Measurements from ENCODE around the gene SH3GL3.

SH3GL3 gene

DNA sequence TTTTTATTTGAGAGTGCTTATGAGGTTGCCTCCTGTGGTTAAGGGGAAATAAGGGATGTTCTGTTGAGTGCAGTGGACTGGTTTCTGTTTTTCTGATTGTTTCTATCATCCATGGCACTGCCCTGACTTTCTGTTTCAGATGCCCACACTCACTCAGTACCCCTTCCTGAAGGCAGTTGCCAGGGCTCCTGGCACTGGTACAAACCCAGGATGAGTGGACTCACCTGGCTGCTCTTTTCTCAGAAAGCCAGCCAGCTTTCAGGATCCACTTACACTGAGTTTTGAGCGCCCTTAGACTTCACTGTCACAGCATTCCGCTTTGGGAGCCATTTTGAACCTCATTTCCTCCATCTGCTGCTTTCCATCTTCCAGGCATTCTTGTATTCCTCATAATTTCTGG, 150.9 kb downstream of the SH3GL3 start:
- Histone ChIP-seq H3K4me3 (ENCODE audit: low read length) (no peak overlapping the region), H3K9me3 (ENCODE audit: insufficient read depth, low read depth, low read length) (peaks cover 5% of the 10 kb centered on the region; the same call in 1 of the 2 replicates), H3K27ac (ENCODE audit: low read length) (no peak overlapping the region), H3K9ac (ENCODE audit: low read depth, low read length) (no peak overlapping the region), H3K4me1 (ENCODE audit: insufficient read depth, low read length) (no peaks in the 10 kb centered on the region), H3K27me3 (ENCODE audit: insufficient read depth, low read length) (no peaks in the 10 kb centered on the region), H3K36me3 (ENCODE audit: insufficient read depth, low read depth, low read length) (no peaks in the 10 kb centered on the region)

DNA sequence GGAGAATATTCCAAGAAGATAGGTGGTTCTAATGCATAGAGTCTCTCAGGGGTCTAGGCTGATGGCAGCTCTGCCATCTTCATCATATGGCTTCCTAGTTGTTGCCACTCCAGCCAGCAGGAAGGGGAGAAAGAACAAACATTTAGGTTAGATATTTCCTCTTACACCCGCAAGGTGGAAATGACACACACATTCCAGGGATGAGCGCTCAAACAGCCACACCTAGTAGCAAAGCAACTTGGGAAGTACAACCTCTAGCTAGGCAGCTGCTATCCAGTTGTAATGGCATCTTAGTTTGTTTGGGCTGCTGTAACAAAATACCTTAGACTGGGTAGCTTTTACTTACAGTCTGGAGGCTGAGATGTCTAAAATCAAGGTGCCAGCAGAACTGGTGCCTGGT, 154.9 kb downstream of the SH3GL3 start:
- no peak overlapping the region for H3K9ac ChIP-seq (ENCODE audit: low read depth, low read length)
- no peak overlapping the region for H3K4me3 ChIP-seq (ENCODE audit: low read length)
- no peaks in the 10 kb centered on the region for H3K27me3 ChIP-seq (ENCODE audit: insufficient read depth, low read length)
- H3K27ac ChIP-seq (ENCODE audit: low read length): no peak overlapping the region
- no peaks in the 10 kb centered on the region for H3K4me1 ChIP-seq (ENCODE audit: insufficient read depth, low read length)
- peaks cover 5% of the 10 kb centered on the region; the same call in 1 of the 2 replicates for H3K9me3 ChIP-seq (ENCODE audit: insufficient read depth, low read depth, low read length)
- no peaks in the 10 kb centered on the region for H3K36me3 ChIP-seq (ENCODE audit: insufficient read depth, low read depth, low read length)

DNA sequence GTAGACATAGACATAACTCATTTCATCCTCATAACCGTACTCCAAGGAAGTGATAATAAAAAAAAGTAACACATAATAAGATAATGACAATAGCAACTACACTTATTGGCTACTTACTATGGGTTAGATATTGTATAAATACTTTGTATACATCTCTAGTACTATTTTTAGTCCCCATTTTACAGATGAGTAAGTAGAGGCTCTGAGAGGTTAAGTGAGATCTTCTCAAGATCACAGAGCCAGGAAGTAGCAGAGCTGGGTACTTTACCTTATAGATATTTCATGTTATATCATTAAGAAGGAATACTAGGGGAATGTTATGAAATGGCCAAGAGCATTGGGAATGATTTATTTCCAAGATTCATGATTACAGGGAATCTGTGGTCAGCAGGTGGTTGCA, 157.4 kb downstream of the SH3GL3 start:
- no peaks in the 10 kb centered on the region for H3K4me1 ChIP-seq (ENCODE audit: insufficient read depth, low read length)
- H3K9ac ChIP-seq (ENCODE audit: low read depth, low read length): no peak overlapping the region
- H3K4me3 ChIP-seq (ENCODE audit: low read length): no peak overlapping the region
- H3K9me3 ChIP-seq (ENCODE audit: insufficient read depth, low read depth, low read length): peaks cover 5% of the 10 kb centered on the region; the same call in 1 of the 2 replicates
- no peaks in the 10 kb centered on the region for H3K36me3 ChIP-seq (ENCODE audit: insufficient read depth, low read depth, low read length)
- H3K27ac ChIP-seq (ENCODE audit: low read length): no peak overlapping the region
- no peaks in the 10 kb centered on the region for H3K27me3 ChIP-seq (ENCODE audit: insufficient read depth, low read length)

DNA sequence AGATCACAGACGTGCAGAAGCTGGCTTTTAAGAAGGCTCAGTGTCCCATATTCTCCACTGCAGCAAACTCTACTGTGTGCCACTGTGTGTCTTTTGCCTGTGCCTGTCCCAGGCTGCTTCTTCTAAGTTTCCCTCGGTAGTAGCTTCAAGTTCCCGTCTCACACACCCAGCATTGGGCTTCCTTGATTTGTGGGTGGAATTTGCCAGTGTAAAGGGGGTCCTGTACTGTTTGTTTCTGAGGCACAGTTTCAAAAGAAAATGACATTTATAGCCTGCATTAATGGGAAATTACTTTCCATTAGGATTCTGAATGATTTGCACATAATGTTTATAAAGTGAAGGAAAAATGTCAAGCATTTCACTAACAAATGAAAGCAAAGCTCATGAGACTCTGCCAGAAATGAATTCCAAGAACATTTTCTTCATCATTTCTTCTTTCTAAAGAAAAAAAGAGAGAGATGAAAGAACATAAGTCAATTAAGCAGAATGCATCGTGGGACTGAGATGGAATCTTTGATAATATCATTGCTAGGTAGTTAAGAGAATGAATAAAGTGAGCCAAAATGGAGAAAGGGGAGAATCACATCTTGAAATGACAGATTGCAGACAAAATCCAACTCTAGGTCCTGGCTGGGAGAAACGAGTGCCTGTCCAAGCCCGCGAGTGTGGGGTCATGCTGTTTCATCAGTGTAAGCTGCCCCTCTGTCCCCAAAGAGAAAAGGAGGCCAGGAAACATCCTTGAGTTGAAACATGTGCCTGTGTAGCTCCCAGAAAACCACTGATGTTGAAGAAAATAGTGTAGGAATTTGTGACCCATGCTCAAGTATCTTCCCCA, 158.2 kb downstream of the SH3GL3 start:
- H3K27ac ChIP-seq (ENCODE audit: low read length): no peak overlapping the region
- H3K9ac ChIP-seq (ENCODE audit: low read depth, low read length): no peak overlapping the region
- H3K27me3 ChIP-seq (ENCODE audit: insufficient read depth, low read length): no peaks in the 10 kb centered on the region
- H3K36me3 ChIP-seq (ENCODE audit: insufficient read depth, low read depth, low read length): no peaks in the 10 kb centered on the region
- H3K4me1 ChIP-seq (ENCODE audit: insufficient read depth, low read length): no peaks in the 10 kb centered on the region
- no peaks in the 10 kb centered on the region for H3K9me3 ChIP-seq (ENCODE audit: insufficient read depth, low read depth, low read length)
- no peak overlapping the region for H3K4me3 ChIP-seq (ENCODE audit: low read length)

DNA sequence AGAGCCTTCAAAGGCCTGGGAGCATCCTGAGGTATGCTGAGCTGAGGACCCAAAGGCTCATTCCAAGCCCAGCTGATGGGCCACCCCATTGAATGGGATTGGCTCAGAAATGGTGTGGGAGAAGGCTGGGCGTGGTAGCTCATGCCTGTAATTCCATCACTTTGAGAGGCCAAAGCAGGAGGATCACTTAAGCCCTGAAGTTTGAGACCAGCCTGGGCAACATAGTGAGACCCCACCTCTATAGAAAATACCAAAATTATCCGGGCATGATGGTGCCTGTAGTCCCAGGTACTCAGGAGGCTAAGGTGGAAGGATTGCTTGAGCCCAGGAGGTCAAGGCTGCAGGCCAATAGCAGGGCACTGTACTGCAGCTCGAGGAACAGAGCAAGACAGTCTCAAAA, 163.0 kb downstream of the SH3GL3 start:
- Histone ChIP-seq H3K9ac (ENCODE audit: low read depth, low read length) (no peak overlapping the region), H3K9me3 (ENCODE audit: insufficient read depth, low read depth, low read length) (no peaks in the 10 kb centered on the region), H3K27ac (ENCODE audit: low read length) (no peak overlapping the region), H3K27me3 (ENCODE audit: insufficient read depth, low read length) (no peaks in the 10 kb centered on the region), H3K4me1 (ENCODE audit: insufficient read depth, low read length) (no peaks in the 10 kb centered on the region), H3K4me3 (ENCODE audit: low read length) (no peak overlapping the region), H3K36me3 (ENCODE audit: insufficient read depth, low read depth, low read length) (no peaks in the 10 kb centered on the region)

DNA sequence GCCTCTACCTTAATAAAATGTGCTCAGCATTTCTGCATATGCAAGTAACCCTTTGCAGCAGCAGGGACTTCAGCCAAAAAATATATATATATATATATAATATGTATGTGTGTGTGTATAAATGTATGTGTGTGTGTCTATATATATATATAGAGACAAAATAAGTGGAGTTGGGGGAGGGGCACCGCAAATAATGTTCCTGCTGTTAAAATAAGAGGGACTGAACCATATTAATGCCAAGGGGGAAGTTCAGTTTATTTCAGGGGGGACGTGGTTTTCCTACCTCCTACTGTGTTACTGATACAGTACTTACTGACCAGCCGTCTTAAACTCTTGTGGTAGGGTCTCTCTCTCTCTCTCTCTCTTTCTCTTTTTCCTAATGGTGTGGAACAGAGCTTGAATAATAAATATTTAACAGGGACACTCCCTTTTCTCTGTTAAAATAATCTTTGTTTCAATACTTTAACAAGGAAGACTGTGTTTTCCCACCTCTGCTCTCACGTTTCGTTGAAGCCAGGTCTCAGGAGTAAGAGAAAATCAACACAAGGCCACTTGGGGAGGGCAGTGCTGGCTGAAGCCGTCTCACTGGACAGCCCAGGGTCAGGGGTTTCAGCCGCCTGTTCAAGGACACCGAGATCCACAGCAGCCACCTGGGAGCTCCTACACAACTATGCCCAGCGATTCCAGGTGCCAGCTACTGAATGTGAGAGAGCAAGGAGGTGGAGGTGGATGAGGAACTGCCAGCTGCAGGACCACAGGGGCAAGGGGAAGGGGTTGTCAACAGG, 164.0 kb downstream of the SH3GL3 start:
- H3K9ac ChIP-seq (ENCODE audit: low read depth, low read length): no peak overlapping the region
- H3K27ac ChIP-seq (ENCODE audit: low read length): no peak overlapping the region
- no peaks in the 10 kb centered on the region for H3K36me3 ChIP-seq (ENCODE audit: insufficient read depth, low read depth, low read length)
- no peaks in the 10 kb centered on the region for H3K4me1 ChIP-seq (ENCODE audit: insufficient read depth, low read length)
- H3K4me3 ChIP-seq (ENCODE audit: low read length): no peak overlapping the region
- H3K9me3 ChIP-seq (ENCODE audit: insufficient read depth, low read depth, low read length): no peaks in the 10 kb centered on the region
- H3K27me3 ChIP-seq (ENCODE audit: insufficient read depth, low read length): no peaks in the 10 kb centered on the region

DNA sequence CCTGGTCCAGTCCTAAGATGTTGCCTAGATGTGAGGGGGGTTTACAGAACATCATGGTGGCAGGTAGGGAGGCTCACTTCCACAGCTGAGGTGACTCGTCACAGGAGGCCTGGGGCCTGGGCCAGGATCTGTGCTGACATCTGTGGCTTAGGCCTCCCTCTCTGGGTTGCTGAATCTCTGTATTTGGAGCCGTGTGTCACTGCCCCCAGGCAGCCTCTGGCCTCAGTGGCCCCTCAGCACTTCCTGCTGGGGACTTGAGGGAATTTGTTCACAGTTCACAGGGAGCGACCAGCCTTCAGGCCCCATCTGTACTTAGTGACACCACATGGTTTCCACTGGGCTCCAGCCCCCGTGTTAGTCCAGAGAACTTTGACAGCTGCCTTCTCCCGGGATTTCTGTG, 165.1 kb downstream of the SH3GL3 start:
- no peaks in the 10 kb centered on the region for H3K36me3 ChIP-seq (ENCODE audit: insufficient read depth, low read depth, low read length)
- H3K4me3 ChIP-seq (ENCODE audit: low read length): no peak overlapping the region
- H3K27ac ChIP-seq (ENCODE audit: low read length): no peak overlapping the region
- H3K4me1 ChIP-seq (ENCODE audit: insufficient read depth, low read length): no peaks in the 10 kb centered on the region
- H3K9ac ChIP-seq (ENCODE audit: low read depth, low read length): no peak overlapping the region
- H3K27me3 ChIP-seq (ENCODE audit: insufficient read depth, low read length): no peaks in the 10 kb centered on the region
- no peaks in the 10 kb centered on the region for H3K9me3 ChIP-seq (ENCODE audit: insufficient read depth, low read depth, low read length)

DNA sequence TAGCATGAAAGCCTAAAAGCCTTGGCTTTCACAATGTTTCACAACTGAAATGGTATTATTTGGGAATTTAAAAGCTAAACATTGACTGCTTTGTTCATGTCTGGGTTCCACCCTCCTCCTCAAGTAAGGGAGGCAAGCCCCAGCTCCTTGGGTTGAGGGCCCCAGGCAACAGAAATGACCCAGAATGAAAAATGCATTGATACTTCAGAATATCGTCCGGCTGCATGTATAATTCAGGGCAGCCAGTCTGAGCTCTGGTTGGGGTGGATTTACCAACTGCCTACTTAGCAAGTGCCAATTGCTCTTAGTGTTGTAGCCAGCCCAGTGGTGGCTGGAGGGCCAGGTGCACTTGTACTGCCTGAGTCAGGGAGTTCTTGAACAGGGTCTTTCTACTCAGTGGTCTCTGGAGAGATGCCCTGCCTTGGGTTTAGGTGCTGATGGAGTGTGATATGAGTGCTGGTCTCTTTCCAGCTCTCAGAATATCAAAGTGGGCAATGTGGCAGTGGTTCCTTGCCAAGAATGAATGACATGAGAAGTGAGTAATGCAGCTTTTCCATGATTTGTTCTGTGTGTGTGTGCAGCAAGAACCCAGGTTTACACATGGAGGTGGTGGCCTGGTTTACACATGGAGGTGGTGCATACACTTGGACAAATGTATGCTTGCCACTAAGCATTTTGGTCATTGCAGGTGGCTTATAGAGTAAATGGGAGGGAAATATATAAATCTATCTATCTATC, 165.9 kb downstream of the SH3GL3 start:
- Histone ChIP-seq H3K27ac (ENCODE audit: low read length) (no peak overlapping the region), H3K4me3 (ENCODE audit: low read length) (no peak overlapping the region), H3K27me3 (ENCODE audit: insufficient read depth, low read length) (no peaks in the 10 kb centered on the region), H3K9me3 (ENCODE audit: insufficient read depth, low read depth, low read length) (no peaks in the 10 kb centered on the region), H3K9ac (ENCODE audit: low read depth, low read length) (no peak overlapping the region), H3K4me1 (ENCODE audit: insufficient read depth, low read length) (no peaks in the 10 kb centered on the region), H3K36me3 (ENCODE audit: insufficient read depth, low read depth, low read length) (no peaks in the 10 kb centered on the region)

DNA sequence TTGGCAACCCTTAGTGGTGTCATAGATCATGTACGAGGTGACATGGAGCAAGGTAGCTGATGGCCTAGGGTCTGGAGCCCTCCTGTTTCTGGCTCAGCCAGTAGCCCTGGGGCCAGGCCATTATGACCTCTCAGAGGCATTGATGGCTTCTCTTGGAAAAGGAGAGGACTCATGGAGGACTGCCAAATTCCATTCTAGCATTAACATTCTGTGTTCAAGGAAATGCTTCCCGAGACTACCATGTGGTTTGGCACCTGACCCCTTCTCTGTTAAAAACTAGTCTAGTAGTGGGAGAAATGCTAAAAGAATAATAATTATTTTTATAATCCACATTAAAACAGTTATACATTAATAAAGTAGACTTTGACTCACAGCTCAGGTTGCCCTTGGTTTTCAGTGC, 166.6 kb downstream of the SH3GL3 start:
- Histone ChIP-seq H3K4me3 (ENCODE audit: low read length) (no peak overlapping the region), H3K9ac (ENCODE audit: low read depth, low read length) (no peak overlapping the region), H3K27ac (ENCODE audit: low read length) (no peak overlapping the region), H3K27me3 (ENCODE audit: insufficient read depth, low read length) (no peaks in the 10 kb centered on the region), H3K9me3 (ENCODE audit: insufficient read depth, low read depth, low read length) (no peaks in the 10 kb centered on the region), H3K36me3 (ENCODE audit: insufficient read depth, low read depth, low read length) (no peaks in the 10 kb centered on the region), H3K4me1 (ENCODE audit: insufficient read depth, low read length) (no peaks in the 10 kb centered on the region)

DNA sequence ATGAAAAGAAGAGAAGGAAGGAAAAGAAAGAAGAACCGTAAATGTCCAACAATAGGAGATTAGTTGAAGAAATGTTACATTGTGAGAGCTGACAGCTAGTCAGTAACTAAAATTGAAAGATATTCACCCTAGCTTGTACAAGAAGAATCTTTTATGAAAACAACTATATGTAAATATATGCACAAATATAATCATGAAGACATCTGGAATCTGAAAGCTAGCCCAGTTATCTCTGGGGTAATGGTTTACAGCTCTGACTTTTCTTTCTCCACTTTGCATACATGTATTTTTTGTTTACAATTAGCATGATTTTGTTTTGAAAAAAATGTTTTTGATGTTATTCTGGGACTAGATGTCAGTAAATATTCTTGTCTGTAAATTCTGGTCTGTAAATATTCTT, 169.7 kb downstream of the SH3GL3 start:
- no peaks in the 10 kb centered on the region for H3K36me3 ChIP-seq (ENCODE audit: insufficient read depth, low read depth, low read length)
- no peak overlapping the region for H3K4me3 ChIP-seq (ENCODE audit: low read length)
- no peak overlapping the region for H3K9ac ChIP-seq (ENCODE audit: low read depth, low read length)

DNA sequence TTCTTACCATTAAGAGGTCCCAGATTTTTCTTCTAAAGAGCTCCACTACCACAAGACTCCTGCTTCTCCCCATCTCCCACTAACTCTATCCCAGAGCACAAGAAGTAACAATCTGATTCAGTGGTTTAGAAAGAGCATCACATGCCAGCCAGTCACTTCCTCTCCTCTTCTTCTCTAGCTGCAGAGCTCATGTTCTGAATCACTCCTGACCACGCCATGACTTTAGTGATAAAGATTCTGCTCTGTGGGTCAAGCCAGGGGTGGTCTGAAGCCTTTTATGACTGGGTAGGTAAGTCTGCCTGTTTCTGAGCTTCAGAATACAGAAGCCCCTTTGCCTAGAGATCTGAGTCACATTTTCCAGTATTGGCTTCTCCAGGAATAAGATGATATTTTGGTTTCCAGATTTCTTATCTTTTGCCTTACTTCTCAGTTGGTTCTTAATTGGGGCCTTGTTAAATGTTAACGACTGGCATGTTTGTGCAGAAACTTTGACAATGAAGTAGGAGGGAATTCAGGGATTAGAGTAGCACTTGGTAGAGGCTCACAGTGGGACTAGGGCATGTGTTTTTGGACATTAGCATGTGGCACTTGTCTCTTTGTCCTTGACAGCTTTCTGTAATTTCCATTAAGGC, 179.1 kb downstream of the SH3GL3 start:
- no peaks in the 10 kb centered on the region for H3K36me3 ChIP-seq (ENCODE audit: insufficient read depth, low read depth, low read length)
- no peak overlapping the region for H3K4me3 ChIP-seq (ENCODE audit: low read length)
- peaks cover 9% of the 10 kb centered on the region for H3K9me3 ChIP-seq (ENCODE audit: insufficient read depth, low read depth, low read length)
- H3K27me3 ChIP-seq (ENCODE audit: insufficient read depth, low read length): no peaks in the 10 kb centered on the region
- H3K27ac ChIP-seq (ENCODE audit: low read length): no peak overlapping the region
- no peak overlapping the region for H3K9ac ChIP-seq (ENCODE audit: low read depth, low read length)
- no peaks in the 10 kb centered on the region for H3K4me1 ChIP-seq (ENCODE audit: insufficient read depth, low read length)

More for the DNA sequence above, 169.7 kb downstream of the SH3GL3 start:
- Histone ChIP-seq H3K27ac (ENCODE audit: low read length) (no peak overlapping the region), H3K4me1 (ENCODE audit: insufficient read depth, low read length) (no peaks in the 10 kb centered on the region), H3K9me3 (ENCODE audit: insufficient read depth, low read depth, low read length) (no peaks in the 10 kb centered on the region), H3K27me3 (ENCODE audit: insufficient read depth, low read length) (no peaks in the 10 kb centered on the region)
